Fibroblast of gingiva (primary cell): ENCODE measurements around the gene CDK14.

Experiments
- DNase-seq: peaks from one replicate; pipeline ENCODE4 v3.0.0-alpha.2; 2011; ENCODE audit warnings: low read depth

The CDK14 gene

GRCh38 chr7:91206361-91206960 lies 610.3 kb downstream of the CDK14 start:
- DNase-seq, result no peak

- DNase-seq, result peak; percentile 19
Measured at GRCh38 chr7:91212582-91212981, 616.5 kb downstream of the CDK14 start.

- no peak for DNase-seq
Measured at GRCh38 chr7:91226411-91226810, 630.3 kb downstream of the CDK14 start.

GRCh38 chr7:91228327-91228726 lies 632.2 kb downstream of the CDK14 start:
- peak; percentile 27 for DNase-seq

- DNase-seq, result peak; percentile 49
Measured at GRCh38 chr7:91228927-91229558, 632.9 kb downstream of the CDK14 start.

GRCh38 chr7:91230100-91230499 lies 634.0 kb downstream of the CDK14 start:
- DNase-seq, result no peak

GRCh38 chr7:91230503-91230902 lies 634.4 kb downstream of the CDK14 start:
- no peak for DNase-seq

- DNase-seq, result no peak
Measured at GRCh38 chr7:91233212-91233611, 637.1 kb downstream of the CDK14 start.

- DNase-seq, result peak; percentile 24
Measured at GRCh38 chr7:91235211-91235832, 639.2 kb downstream of the CDK14 start.

GRCh38 chr7:91239171-91239604 lies 643.1 kb downstream of the CDK14 start:
- peak; percentile 56 for DNase-seq

- DNase-seq, result no peak
Measured at GRCh38 chr7:91239772-91240171, 643.7 kb downstream of the CDK14 start.

GRCh38 chr7:91240376-91240941 lies 644.3 kb downstream of the CDK14 start:
- DNase-seq, result peak; percentile 89

- DNase-seq, result peak; percentile 49
Measured at GRCh38 chr7:91242097-91242844, 646.1 kb downstream of the CDK14 start.

- DNase-seq, result peak; percentile 66
Measured at GRCh38 chr7:91243591-91244301, 647.6 kb downstream of the CDK14 start.

- no peak for DNase-seq
Measured at GRCh38 chr7:91247500-91247899, 651.4 kb downstream of the CDK14 start.

GRCh38 chr7:91248996-91249395 lies 652.9 kb downstream of the CDK14 start:
- DNase-seq, result peak; percentile 20

- DNase-seq, result peak; percentile 76
Measured at GRCh38 chr7:91249506-91250233, 653.5 kb downstream of the CDK14 start.

- DNase-seq, result no peak
Measured at GRCh38 chr7:91250706-91251105, 654.6 kb downstream of the CDK14 start.

GRCh38 chr7:91251877-91252276 lies 655.8 kb downstream of the CDK14 start:
- peak; percentile 86 for DNase-seq
